Measurements from ENCODE around the gene LAX1.

DNA sequence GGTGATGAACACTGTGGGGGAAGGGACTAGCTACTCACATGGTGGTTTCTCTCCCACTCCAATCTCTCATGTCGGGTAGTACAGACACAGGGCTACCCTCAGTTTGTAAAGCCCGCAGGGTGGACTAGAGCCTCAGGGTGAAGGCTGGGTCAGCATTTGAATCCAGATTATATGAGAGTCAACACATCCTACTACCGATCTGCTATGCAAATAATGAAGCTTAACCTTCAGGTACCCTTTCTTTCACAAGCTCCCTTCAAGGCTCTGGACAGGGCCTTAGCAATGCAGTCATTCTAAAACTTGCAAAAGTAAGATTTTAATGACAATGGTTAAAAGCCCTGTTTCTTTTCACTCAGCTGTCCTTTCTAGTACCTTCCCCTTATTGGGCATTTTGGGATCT lies 25.0 kb downstream of the LAX1 start:
- TF ChIP-seq, protein P1, sequence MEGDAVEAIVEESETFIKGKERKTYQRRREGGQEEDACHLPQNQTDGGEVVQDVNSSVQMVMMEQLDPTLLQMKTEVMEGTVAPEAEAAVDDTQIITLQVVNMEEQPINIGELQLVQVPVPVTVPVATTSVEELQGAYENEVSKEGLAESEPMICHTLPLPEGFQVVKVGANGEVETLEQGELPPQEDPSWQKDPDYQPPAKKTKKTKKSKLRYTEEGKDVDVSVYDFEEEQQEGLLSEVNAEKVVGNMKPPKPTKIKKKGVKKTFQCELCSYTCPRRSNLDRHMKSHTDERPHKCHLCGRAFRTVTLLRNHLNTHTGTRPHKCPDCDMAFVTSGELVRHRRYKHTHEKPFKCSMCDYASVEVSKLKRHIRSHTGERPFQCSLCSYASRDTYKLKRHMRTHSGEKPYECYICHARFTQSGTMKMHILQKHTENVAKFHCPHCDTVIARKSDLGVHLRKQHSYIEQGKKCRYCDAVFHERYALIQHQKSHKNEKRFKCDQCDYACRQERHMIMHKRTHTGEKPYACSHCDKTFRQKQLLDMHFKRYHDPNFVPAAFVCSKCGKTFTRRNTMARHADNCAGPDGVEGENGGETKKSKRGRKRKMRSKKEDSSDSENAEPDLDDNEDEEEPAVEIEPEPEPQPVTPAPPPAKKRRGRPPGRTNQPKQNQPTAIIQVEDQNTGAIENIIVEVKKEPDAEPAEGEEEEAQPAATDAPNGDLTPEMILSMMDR (IDR thresholded peaks at IDR 0.05; ENCODE audit: low read depth, low read length), result no peak
- no peak for TF ChIP-seq POLR2A (IDR thresholded peaks at IDR 0.05; ENCODE audit: extremely low read depth, insufficient read length)

Measured in NB4 (cell line).